BLaER1 (cell line): Measurements from ENCODE around the gene SMIM21.

Source experiments
- H3K27ac ChIP-seq: shearing (Covaris generic); formaldehyde crosslinking; 2 replicates; pipeline ENCODE4 v1.8.1; 2022
- H3K27me3 ChIP-seq: shearing (Covaris generic); formaldehyde crosslinking; 2 replicates; pipeline ENCODE4 v1.8.1; 2022
- H3K36me3 ChIP-seq: shearing (Covaris generic); formaldehyde crosslinking; 2 replicates; pipeline ENCODE4 v1.8.1; 2022
- H3K4me1 ChIP-seq: shearing (Covaris generic); formaldehyde crosslinking; 2 replicates; pipeline ENCODE4 v1.8.1; 2022
- H3K4me2 ChIP-seq: shearing (Covaris generic); formaldehyde crosslinking; 2 replicates; pipeline ENCODE4 v1.8.1; 2022
- H3K4me3 ChIP-seq: shearing (Covaris generic); formaldehyde crosslinking; 2 replicates; pipeline ENCODE4 v1.8.1; 2022
- H3K9ac ChIP-seq: shearing (Covaris generic); formaldehyde crosslinking; 2 replicates; pipeline ENCODE4 v1.8.1; 2022
- H3K9me3 ChIP-seq: shearing (Covaris generic); formaldehyde crosslinking; 2 replicates; pipeline ENCODE4 v1.8.1; 2022
- H4K20me1 ChIP-seq: shearing (Covaris generic); formaldehyde crosslinking; 2 replicates; pipeline ENCODE4 v1.8.1; 2022
- Cebpa-rat ChIP-seq: shearing (Covaris generic); IDR thresholded peaks from 2 replicates; pipeline ENCODE4 v1.8.1; 2022

SMIM21 gene

DNA sequence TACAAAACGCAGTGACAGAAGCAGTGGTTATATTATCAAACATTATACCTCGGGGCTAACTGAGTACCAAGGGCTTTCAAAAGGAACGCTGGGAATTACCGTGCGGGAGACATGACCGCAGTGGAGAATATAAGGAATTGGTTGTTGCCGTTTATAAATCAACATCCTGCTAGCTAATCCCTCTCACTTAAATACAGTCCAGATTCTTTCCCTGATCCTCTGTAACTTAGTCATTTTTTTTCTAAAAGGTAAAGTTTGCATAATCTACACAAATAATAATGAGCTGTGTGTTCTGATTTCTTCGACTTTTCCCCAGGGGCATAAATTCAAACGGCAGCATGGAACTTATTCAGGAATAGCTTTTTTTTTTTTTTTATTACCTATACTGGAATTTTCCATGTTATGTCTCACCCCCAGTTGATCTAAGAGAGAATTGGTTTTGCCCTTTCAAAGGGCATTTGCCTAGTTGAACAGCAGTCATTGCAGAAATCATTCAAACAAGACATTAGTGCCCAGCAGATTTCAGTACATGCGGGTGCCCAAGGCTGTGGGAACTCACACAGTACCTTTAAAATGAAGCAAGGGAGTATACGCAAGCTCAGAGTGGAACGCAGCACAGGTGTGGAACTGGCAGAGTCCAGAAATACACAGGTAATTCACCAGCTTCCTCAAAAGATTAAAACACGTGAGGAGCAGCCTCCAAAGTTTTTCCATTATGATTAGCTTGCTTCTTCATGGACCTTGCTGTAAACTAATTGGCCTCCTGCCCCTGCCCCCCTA lies 63.9 kb downstream of the SMIM21 start:
- Histone ChIP-seq H3K27ac (no peak overlapping the region), H3K27me3 (no peaks in the 10 kb centered on the region), H3K9me3 (no peaks in the 10 kb centered on the region), H3K9ac (no peak overlapping the region), H3K36me3 (no peaks in the 10 kb centered on the region), H4K20me1 (no peaks in the 10 kb centered on the region), H3K4me2 (no peak overlapping the region), H3K4me3 (no peak overlapping the region), H3K4me1 (peaks cover 8% of the 10 kb centered on the region; the same call in 1 of the 2 replicates)
- no peak for TF ChIP-seq Cebpa-rat

GRCh38 chr18:75362435-75362834 lies 65.1 kb downstream of the SMIM21 start:
- Histone ChIP-seq H3K9me3 (peaks cover 8% of the 10 kb centered on the region; the same call in 1 of the 2 replicates), H4K20me1 (no peaks in the 10 kb centered on the region), H3K4me1 (peaks cover 8% of the 10 kb centered on the region; the same call in 1 of the 2 replicates), H3K36me3 (no peaks in the 10 kb centered on the region), H3K9ac (no peak overlapping the region), H3K27me3 (no peaks in the 10 kb centered on the region), H3K4me2 (no peak overlapping the region), H3K27ac (no peak overlapping the region), H3K4me3 (no peak overlapping the region)
- TF ChIP-seq Cebpa-rat = no peak

DNA sequence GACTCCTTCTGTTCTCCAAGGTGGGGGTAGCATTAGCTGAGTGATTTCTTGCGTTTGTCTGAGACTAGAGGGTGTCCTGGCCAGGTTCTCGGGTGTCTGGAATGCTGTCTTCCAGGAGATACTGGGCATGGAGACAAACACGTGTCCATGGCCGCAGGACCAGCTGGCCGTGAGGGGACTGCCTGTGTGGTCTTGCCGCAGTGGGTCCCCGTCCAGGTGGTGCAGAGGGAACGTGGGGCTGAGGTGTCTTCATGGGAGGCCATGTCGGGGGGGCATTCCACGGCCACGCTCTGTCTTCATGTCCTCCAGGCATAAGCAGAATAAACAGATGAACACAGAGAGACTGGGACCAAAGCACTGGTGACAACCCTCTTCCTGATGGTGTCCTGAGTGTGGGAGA lies 66.6 kb downstream of the SMIM21 start:
- H3K4me2 ChIP-seq = no peak overlapping the region
- no peak for TF ChIP-seq Cebpa-rat
- no peak overlapping the region for H3K27ac ChIP-seq
- H4K20me1 ChIP-seq = no peaks in the 10 kb centered on the region
- H3K9ac ChIP-seq = no peak overlapping the region
- H3K4me1 ChIP-seq = peaks cover 8% of the 10 kb centered on the region; the same call in 1 of the 2 replicates
- no peaks in the 10 kb centered on the region for H3K27me3 ChIP-seq
- no peaks in the 10 kb centered on the region for H3K36me3 ChIP-seq
- H3K9me3 ChIP-seq = peaks cover 17% of the 10 kb centered on the region
- H3K4me3 ChIP-seq = no peak overlapping the region

DNA sequence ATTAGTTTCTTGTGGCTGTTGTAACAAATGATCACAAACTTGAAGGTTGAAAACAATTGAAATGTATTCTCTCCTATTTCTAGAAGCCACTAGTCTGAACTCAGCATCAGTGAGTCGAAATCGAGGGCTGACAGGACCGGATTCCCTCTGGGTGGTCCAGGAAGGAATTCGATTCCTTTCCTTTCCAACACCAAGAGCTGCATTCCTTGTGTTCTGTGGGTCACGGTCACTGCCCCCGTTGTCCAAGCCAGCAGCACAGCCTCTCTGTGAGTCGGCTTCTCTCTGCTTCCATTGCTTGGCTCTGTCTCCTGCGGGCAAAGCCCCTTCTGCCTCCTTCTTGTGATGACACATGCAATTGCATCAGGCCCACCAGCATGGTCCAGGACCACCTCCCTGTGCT lies 67.3 kb downstream of the SMIM21 start:
- Histone ChIP-seq H3K27me3 (no peaks in the 10 kb centered on the region), H4K20me1 (no peaks in the 10 kb centered on the region), H3K4me2 (no peak overlapping the region), H3K4me3 (no peak overlapping the region), H3K4me1 (peaks cover 8% of the 10 kb centered on the region; the same call in 1 of the 2 replicates), H3K27ac (no peak overlapping the region), H3K36me3 (no peaks in the 10 kb centered on the region), H3K9ac (no peak overlapping the region), H3K9me3 (peaks cover 24% of the 10 kb centered on the region)
- TF ChIP-seq Cebpa-rat = no peak
